Adipocyte (in vitro differentiated cells): ENCODE data around the gene PRR16.

Experiments
- DNase-seq: peaks from one replicate; pipeline ENCODE4 v3.0.0-alpha.2; 2015; ENCODE audit warnings: low read depth
- H3K27me3 ChIP-seq: replicated peaks from 2 replicates; pipeline ENCODE4 v1.7.0; 2013; ENCODE audit warnings: mild to moderate bottlenecking, low read length, moderate library complexity; ENCODE audit not compliant: control insufficient read depth, insufficient read depth
- H3K36me3 ChIP-seq: 2 replicates; pipeline ENCODE4 v1.7.0; 2013; ENCODE audit warnings: low read length, mild to moderate bottlenecking, moderate library complexity; ENCODE audit not compliant: control insufficient read depth, insufficient read depth, severe bottlenecking
- H3K4me1 ChIP-seq: 2 replicates; pipeline ENCODE4 v1.7.0; 2013; ENCODE audit warnings: mild to moderate bottlenecking, low read length, moderate library complexity; ENCODE audit not compliant: control insufficient read depth, insufficient read depth
- H3K4me3 ChIP-seq: 2 replicates; pipeline ENCODE4 v1.7.0; 2013; ENCODE audit warnings: mild to moderate bottlenecking, low read length, moderate library complexity
- H3K9ac ChIP-seq: 2 replicates; pipeline ENCODE4 v1.7.0; 2013; ENCODE audit warnings: mild to moderate bottlenecking, low read length, moderate library complexity
- H3K9me3 ChIP-seq: 2 replicates; pipeline ENCODE4 v1.7.0; 2013; ENCODE audit warnings: mild to moderate bottlenecking, low read length, moderate library complexity; ENCODE audit not compliant: control insufficient read depth

PRR16 gene

GRCh38 chr5:120582635-120583034 is 118.5 kb downstream of the PRR16 start:
- no peak for DNase-seq
- H3K9ac ChIP-seq: no peak overlapping the region
- H3K4me3 ChIP-seq: no peak overlapping the region
- H3K4me1 ChIP-seq: no peaks in the 10 kb centered on the region
- no peaks in the 10 kb centered on the region for H3K36me3 ChIP-seq
- no peaks in the 10 kb centered on the region for H3K27me3 ChIP-seq
- peaks cover 6% of the 10 kb centered on the region for H3K9me3 ChIP-seq

DNA sequence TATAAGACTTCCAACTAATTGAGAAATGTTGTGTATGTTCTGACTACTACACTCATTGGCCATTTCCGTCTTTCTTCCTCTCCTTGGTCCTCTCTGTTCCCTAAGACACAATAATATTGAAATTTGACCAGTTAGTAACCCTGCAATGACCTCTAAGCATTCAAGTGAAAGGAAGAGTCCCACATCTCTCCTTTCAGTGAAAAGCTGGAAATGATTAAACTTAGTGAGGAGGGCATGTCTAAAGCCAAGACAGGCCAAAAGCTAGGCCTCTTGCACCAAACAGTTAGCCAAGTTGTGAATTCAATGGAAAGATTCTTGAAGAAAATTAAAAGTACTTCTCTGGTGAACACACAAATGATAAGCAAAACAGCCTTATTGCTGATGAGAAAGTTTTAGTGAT is 122.5 kb downstream of the PRR16 start:
- Histone ChIP-seq H3K27me3 (no peaks in the 10 kb centered on the region), H3K36me3 (no peaks in the 10 kb centered on the region), H3K9me3 (peaks cover 1% of the 10 kb centered on the region), H3K4me1 (no peaks in the 10 kb centered on the region), H3K4me3 (no peak overlapping the region), H3K9ac (no peak overlapping the region)
- no peak for DNase-seq

GRCh38 chr5:120591911-120592310 is 127.8 kb downstream of the PRR16 start:
- Histone ChIP-seq H3K27me3 (no peaks in the 10 kb centered on the region), H3K9me3 (no peaks in the 10 kb centered on the region), H3K4me3 (no peak overlapping the region), H3K36me3 (no peaks in the 10 kb centered on the region), H3K4me1 (no peaks in the 10 kb centered on the region), H3K9ac (no peak overlapping the region)
- DNase-seq: no peak

- Histone ChIP-seq H3K4me3 (no peak overlapping the region), H3K36me3 (no peaks in the 10 kb centered on the region), H3K9me3 (peaks cover 6% of the 10 kb centered on the region), H3K9ac (no peak overlapping the region), H3K4me1 (peaks cover 5% of the 10 kb centered on the region), H3K27me3 (no peaks in the 10 kb centered on the region)
- DNase-seq: peak; percentile 82
Measured at GRCh38 chr5:120599576-120599975, 135.5 kb downstream of the PRR16 start.

- Histone ChIP-seq H3K4me1 (peaks cover 10% of the 10 kb centered on the region), H3K4me3 (no peak overlapping the region), H3K9ac (no peak overlapping the region), H3K9me3 (peaks cover 6% of the 10 kb centered on the region), H3K36me3 (no peaks in the 10 kb centered on the region), H3K27me3 (no peaks in the 10 kb centered on the region)
- DNase-seq: no peak
Measured at GRCh38 chr5:120600639-120601038, 136.5 kb downstream of the PRR16 start.

GRCh38 chr5:120602033-120602432 is 137.9 kb downstream of the PRR16 start:
- H3K4me3 ChIP-seq: no peak overlapping the region
- H3K27me3 ChIP-seq: no peaks in the 10 kb centered on the region
- H3K4me1 ChIP-seq: peaks cover 16% of the 10 kb centered on the region
- DNase-seq: no peak
- H3K9me3 ChIP-seq: peaks cover 6% of the 10 kb centered on the region
- H3K9ac ChIP-seq: no peak overlapping the region
- no peaks in the 10 kb centered on the region for H3K36me3 ChIP-seq

DNA sequence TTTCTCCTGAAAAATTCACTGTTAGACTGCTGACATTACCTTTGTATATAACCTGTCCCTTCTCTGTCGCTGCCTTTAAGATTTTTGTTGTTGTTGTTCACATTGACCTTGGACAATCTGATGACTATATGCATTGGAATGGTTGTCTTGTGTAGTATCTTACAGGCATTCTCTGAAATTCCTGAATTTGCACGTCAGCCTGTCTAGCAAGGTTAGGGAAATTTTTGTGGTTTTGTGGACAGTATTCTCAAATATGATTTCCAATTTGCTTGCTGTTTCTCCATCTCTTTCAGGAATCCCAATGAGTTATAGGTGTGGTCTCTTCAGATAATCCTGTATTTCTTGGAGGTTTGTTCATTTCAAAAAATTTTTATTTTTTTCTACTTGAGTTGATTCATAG is 140.8 kb downstream of the PRR16 start:
- Histone ChIP-seq H3K9ac (no peak overlapping the region), H3K36me3 (no peaks in the 10 kb centered on the region), H3K27me3 (no peaks in the 10 kb centered on the region), H3K4me3 (no peak overlapping the region), H3K4me1 (peaks cover 32% of the 10 kb centered on the region), H3K9me3 (peaks cover 6% of the 10 kb centered on the region)
- DNase-seq: peak; percentile 88

DNA sequence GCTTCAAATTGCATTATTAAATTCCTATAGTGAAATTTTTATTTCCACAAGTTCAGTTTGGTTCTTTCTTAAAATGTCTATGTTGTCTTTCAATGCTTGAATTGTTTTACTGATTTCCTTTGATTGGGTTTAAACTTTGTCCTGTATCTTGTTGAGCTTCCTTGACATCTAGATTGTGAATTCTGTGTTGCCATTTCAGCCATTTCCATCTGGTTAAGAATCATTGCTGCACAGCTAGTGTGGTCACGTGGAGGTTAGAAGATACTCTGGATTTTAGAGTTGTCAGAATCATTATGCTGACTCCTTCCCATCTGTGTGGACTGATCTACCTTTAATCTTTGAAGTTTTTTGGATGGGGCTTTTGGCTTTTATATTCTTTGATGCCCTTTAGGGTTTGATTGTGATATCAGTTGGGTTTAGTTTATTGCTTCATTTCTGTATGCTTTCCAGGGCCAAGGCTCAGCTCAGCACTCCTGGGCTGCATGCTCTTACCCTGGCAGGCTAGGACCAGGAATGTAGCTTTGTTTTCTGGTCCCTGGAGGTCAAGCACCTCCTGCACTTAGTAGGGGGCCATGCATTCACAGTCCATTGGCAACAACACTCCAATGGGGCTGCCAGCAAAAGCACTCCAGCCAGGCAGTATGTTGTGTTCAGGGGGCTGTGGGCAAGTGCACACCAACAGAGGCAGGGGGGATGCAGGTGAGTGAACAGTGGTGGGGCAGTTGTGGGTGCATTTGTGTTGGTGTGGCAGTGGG is 141.4 kb downstream of the PRR16 start:
- Histone ChIP-seq H3K4me3 (peak overlapping the region; percentile 20), H3K4me1 (peaks cover 33% of the 10 kb centered on the region), H3K9me3 (peaks cover 6% of the 10 kb centered on the region), H3K9ac (peak overlapping the region; percentile 68), H3K27me3 (no peaks in the 10 kb centered on the region), H3K36me3 (no peaks in the 10 kb centered on the region)
- peak; percentile 27 for DNase-seq

DNA sequence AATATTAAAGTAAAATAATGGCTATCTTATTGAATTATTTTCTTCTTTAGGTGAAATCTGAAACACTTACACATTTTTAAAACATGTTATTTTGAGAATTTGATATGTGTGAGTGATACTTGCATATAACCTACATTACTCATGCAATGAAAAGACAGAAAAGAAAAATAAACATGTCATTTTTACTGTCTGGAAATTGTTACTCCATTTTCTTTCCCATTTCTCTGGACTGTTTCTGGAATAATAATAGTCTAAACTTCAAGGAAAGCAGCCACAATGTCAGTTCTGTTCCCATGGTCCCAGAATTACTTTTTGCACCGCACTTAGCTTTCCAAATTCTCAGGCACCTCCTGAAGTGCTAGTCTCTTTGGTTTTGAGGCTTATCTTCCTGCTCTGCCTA is 145.5 kb downstream of the PRR16 start:
- H3K4me3 ChIP-seq: no peak overlapping the region
- no peaks in the 10 kb centered on the region for H3K36me3 ChIP-seq
- H3K4me1 ChIP-seq: peaks cover 45% of the 10 kb centered on the region
- DNase-seq: peak; percentile 58
- no peaks in the 10 kb centered on the region for H3K27me3 ChIP-seq
- H3K9me3 ChIP-seq: no peaks in the 10 kb centered on the region
- no peak overlapping the region for H3K9ac ChIP-seq

DNA sequence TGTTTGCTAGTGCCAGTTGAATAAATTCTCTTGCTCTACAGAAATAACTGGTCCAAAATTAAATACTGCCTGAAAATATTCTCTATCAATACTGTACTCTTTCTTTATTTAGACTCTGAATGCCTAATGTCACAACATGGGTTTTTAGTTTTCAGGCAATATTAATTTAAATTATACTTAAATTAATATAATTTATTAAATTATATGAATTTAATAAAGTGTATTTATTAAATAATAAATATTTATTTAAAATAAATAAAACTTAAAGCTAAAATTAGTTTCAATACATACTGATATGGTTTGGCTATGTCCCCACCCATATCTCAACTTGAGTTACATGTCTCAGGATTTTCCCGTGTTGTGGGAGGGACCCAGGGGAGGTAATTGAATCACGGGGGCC is 146.0 kb downstream of the PRR16 start:
- DNase-seq: no peak
- no peaks in the 10 kb centered on the region for H3K9me3 ChIP-seq
- no peaks in the 10 kb centered on the region for H3K36me3 ChIP-seq
- H3K9ac ChIP-seq: no peak overlapping the region
- H3K4me1 ChIP-seq: peaks cover 51% of the 10 kb centered on the region
- H3K27me3 ChIP-seq: no peaks in the 10 kb centered on the region
- H3K4me3 ChIP-seq: no peak overlapping the region

DNA sequence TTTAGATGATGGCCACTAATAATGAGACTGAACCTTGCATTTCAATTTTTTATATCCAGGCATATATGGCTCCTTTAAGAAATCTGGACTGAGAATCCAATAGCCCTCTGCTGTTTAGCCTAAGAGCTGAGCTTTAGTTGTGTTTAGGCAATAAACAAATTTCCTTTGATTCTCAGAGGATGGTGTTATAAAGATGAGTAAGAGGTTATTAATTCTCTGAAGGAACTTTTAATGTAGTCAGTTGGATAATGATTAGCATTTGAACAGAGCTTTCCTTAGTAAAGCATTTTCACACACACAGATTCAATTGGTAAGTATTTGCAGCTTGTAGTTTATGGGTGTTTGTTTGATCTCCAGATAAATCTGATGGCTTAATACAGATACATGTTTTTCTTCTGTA is 149.6 kb downstream of the PRR16 start:
- no peak overlapping the region for H3K4me3 ChIP-seq
- H3K36me3 ChIP-seq: no peaks in the 10 kb centered on the region
- no peak for DNase-seq
- H3K9ac ChIP-seq: peak overlapping the region; percentile 38
- H3K4me1 ChIP-seq: peaks cover 50% of the 10 kb centered on the region
- H3K27me3 ChIP-seq: no peaks in the 10 kb centered on the region
- H3K9me3 ChIP-seq: no peaks in the 10 kb centered on the region
